ENCODE results near the gene CCDC83.
"Not testable (repeated sequence)": the region's sequence is repeated elsewhere in the genome, so short reads cannot be mapped to it uniquely, and the experiment has no call there.

CCDC83 gene

GRCh38 chr11:85951428-85952107, 96.4 kb downstream of the CCDC83 start:
- Histone ChIP-seq H3K27ac (ENCODE audit: low read depth, low read length) (no peak overlapping the region), H3K27me3 (ENCODE audit: control insufficient read depth, insufficient read depth, low read length) (no peaks in the 10 kb centered on the region), H3K4me1 (ENCODE audit: control insufficient read depth, insufficient read depth, low read length) (peaks cover 9% of the 10 kb centered on the region), H3K36me3 (ENCODE audit: control insufficient read depth, insufficient read depth, low read length) (peaks cover 3% of the 10 kb centered on the region), H3K9ac (ENCODE audit: low read length) (no peak overlapping the region), H3K4me3 (ENCODE audit: low read length) (no peak overlapping the region)

GRCh38 chr11:85952108-85952485, 96.9 kb downstream of the CCDC83 start:
- not testable (repeated sequence) for H3K4me3 ChIP-seq (ENCODE audit: low read length); H3K27me3 ChIP-seq (ENCODE audit: control insufficient read depth, insufficient read depth, low read length); H3K9ac ChIP-seq (ENCODE audit: low read length); H3K27ac ChIP-seq (ENCODE audit: low read depth, low read length); H3K4me1 ChIP-seq (ENCODE audit: control insufficient read depth, insufficient read depth, low read length); H3K36me3 ChIP-seq (ENCODE audit: control insufficient read depth, insufficient read depth, low read length)

- H3K27me3 ChIP-seq (ENCODE audit: control insufficient read depth, insufficient read depth, low read length), result no peaks in the 10 kb centered on the region
- no peak overlapping the region for H3K4me3 ChIP-seq (ENCODE audit: low read length)
- no peak overlapping the region for H3K9ac ChIP-seq (ENCODE audit: low read length)
- H3K4me1 ChIP-seq (ENCODE audit: control insufficient read depth, insufficient read depth, low read length), result peaks cover 4% of the 10 kb centered on the region
- no peak overlapping the region for H3K27ac ChIP-seq (ENCODE audit: low read depth, low read length)
- peaks cover 4% of the 10 kb centered on the region for H3K36me3 ChIP-seq (ENCODE audit: control insufficient read depth, insufficient read depth, low read length)
Measured at GRCh38 chr11:85953491-85954143, 98.4 kb downstream of the CCDC83 start.

- Histone ChIP-seq H3K4me1 (ENCODE audit: control insufficient read depth, insufficient read depth, low read length) (peaks cover 4% of the 10 kb centered on the region), H3K27me3 (ENCODE audit: control insufficient read depth, insufficient read depth, low read length) (no peaks in the 10 kb centered on the region), H3K27ac (ENCODE audit: low read depth, low read length) (peak overlapping the region; percentile 18), H3K4me3 (ENCODE audit: low read length) (no peak overlapping the region), H3K36me3 (ENCODE audit: control insufficient read depth, insufficient read depth, low read length) (peaks cover 4% of the 10 kb centered on the region), H3K9ac (ENCODE audit: low read length) (no peak overlapping the region)
Measured at GRCh38 chr11:85955531-85955930, 100.3 kb downstream of the CCDC83 start.

- no peaks in the 10 kb centered on the region for H3K4me1 ChIP-seq (ENCODE audit: control insufficient read depth, insufficient read depth, low read length)
- H3K27me3 ChIP-seq (ENCODE audit: control insufficient read depth, insufficient read depth, low read length), result no peaks in the 10 kb centered on the region
- no peak overlapping the region for H3K9ac ChIP-seq (ENCODE audit: low read length)
- H3K4me3 ChIP-seq (ENCODE audit: low read length), result no peak overlapping the region
- no peak overlapping the region for H3K27ac ChIP-seq (ENCODE audit: low read depth, low read length)
- H3K36me3 ChIP-seq (ENCODE audit: control insufficient read depth, insufficient read depth, low read length), result peaks cover 7% of the 10 kb centered on the region
Measured at GRCh38 chr11:85960678-85961077, 105.5 kb downstream of the CCDC83 start.

GRCh38 chr11:85961130-85961529, 105.9 kb downstream of the CCDC83 start:
- no peak overlapping the region for H3K27ac ChIP-seq (ENCODE audit: low read depth, low read length)

GRCh38 chr11:85961930-85962363, 106.8 kb downstream of the CCDC83 start:
- Histone ChIP-seq H3K4me3 (ENCODE audit: low read length) (no peak overlapping the region), H3K27me3 (ENCODE audit: control insufficient read depth, insufficient read depth, low read length) (no peaks in the 10 kb centered on the region), H3K9ac (ENCODE audit: low read length) (no peak overlapping the region), H3K27ac (ENCODE audit: low read depth, low read length) (no peak overlapping the region), H3K4me1 (ENCODE audit: control insufficient read depth, insufficient read depth, low read length) (no peaks in the 10 kb centered on the region), H3K36me3 (ENCODE audit: control insufficient read depth, insufficient read depth, low read length) (peaks cover 3% of the 10 kb centered on the region)

More at GRCh38 chr11:85961130-85961529, 105.9 kb downstream of the CCDC83 start:
- H3K4me3 ChIP-seq (ENCODE audit: low read length), result no peak overlapping the region
- no peaks in the 10 kb centered on the region for H3K27me3 ChIP-seq (ENCODE audit: control insufficient read depth, insufficient read depth, low read length)
- no peaks in the 10 kb centered on the region for H3K4me1 ChIP-seq (ENCODE audit: control insufficient read depth, insufficient read depth, low read length)
- no peak overlapping the region for H3K9ac ChIP-seq (ENCODE audit: low read length)
- H3K36me3 ChIP-seq (ENCODE audit: control insufficient read depth, insufficient read depth, low read length), result peaks cover 7% of the 10 kb centered on the region

GRCh38 chr11:85965202-85965601, 110.0 kb downstream of the CCDC83 start:
- Histone ChIP-seq H3K9ac (ENCODE audit: low read length) (no peak overlapping the region), H3K4me1 (ENCODE audit: control insufficient read depth, insufficient read depth, low read length) (peaks cover 3% of the 10 kb centered on the region), H3K36me3 (ENCODE audit: control insufficient read depth, insufficient read depth, low read length) (peaks cover 6% of the 10 kb centered on the region), H3K4me3 (ENCODE audit: low read length) (no peak overlapping the region), H3K27me3 (ENCODE audit: control insufficient read depth, insufficient read depth, low read length) (no peaks in the 10 kb centered on the region), H3K27ac (ENCODE audit: low read depth, low read length) (no peak overlapping the region)

GRCh38 chr11:85967457-85967856, 112.3 kb downstream of the CCDC83 start:
- H3K9ac ChIP-seq (ENCODE audit: low read length), result no peak overlapping the region
- peaks cover 11% of the 10 kb centered on the region for H3K36me3 ChIP-seq (ENCODE audit: control insufficient read depth, insufficient read depth, low read length)
- H3K4me1 ChIP-seq (ENCODE audit: control insufficient read depth, insufficient read depth, low read length), result peaks cover 3% of the 10 kb centered on the region
- no peak overlapping the region for H3K27ac ChIP-seq (ENCODE audit: low read depth, low read length)
- no peak overlapping the region for H3K4me3 ChIP-seq (ENCODE audit: low read length)
- no peaks in the 10 kb centered on the region for H3K27me3 ChIP-seq (ENCODE audit: control insufficient read depth, insufficient read depth, low read length)

Measured in rectal smooth muscle tissue (tissue), 1 donor.